DMS114 treated with DMSO at 0.1 percent for 48 hours (cell line): ENCODE measurements around the gene TOMM34.

ENCODE experiments used
- DNase-seq: peaks from one replicate; lab custom pipeline; 2025; ENCODE audit not compliant: unreplicated experiment; lab: John Stamatoyannopoulos, UW

The TOMM34 gene

DNA sequence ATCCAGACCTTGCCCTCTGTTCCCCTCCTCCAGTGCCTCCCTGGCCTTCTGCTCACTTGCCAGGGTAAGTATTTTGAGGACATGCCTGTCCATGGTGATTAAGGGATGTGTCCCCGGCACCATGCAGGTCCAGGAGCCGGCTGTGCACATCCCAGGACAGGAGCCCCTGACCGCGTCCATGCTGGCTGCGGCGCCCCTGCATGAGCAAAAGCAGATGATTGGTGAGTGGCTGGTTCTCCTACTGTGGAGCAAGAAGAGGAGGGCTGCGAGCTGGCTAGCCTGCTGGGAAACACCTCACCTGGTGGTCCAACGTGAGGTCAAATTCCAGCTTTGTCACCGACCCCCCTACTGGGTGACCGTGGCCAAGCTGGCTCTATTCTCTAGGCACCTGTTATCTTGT, 23.7 kb downstream of the TOMM34 start:
- DNase-seq: no peak

DNA sequence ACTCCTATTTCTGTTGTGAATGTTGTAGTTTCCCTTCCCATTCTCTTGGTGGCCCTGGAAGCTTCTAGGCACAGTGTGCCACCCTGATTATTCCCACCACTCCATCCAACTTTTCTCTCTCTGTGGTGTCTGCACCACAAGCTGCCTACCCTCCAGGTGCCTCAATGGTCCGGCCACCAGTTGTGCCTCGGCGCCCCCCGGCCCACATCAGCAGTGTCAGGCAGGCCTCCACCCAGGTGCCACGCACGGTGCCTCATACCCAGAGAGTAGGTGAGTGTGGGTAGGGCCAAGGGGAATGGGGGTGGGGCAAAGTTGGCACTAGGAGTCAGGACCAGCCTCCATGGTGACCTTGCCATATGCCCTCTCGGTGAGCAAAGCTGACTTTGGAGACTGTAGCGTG, 27.3 kb downstream of the TOMM34 start:
- DNase-seq: no peak

DNA sequence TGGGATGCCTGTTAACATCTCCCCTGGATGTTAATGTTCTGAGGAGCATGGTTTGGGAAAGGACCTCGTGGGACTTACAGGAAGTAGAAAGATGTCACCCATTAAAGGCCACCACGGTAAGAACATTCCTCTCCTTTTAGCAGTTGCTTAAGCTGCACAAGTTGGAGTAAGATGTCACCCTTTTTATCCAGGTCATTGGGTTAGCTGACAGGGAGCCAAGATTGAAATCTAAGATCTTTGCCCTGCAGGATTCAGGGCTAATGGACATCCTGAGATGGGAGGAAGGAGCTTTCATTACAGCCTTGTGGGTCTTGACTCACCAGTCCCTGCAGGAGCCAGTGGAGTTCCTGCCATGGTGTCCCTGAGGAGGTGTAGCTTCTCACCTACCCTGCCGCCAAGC, 28.3 kb downstream of the TOMM34 start:
- no peak for DNase-seq

DNA sequence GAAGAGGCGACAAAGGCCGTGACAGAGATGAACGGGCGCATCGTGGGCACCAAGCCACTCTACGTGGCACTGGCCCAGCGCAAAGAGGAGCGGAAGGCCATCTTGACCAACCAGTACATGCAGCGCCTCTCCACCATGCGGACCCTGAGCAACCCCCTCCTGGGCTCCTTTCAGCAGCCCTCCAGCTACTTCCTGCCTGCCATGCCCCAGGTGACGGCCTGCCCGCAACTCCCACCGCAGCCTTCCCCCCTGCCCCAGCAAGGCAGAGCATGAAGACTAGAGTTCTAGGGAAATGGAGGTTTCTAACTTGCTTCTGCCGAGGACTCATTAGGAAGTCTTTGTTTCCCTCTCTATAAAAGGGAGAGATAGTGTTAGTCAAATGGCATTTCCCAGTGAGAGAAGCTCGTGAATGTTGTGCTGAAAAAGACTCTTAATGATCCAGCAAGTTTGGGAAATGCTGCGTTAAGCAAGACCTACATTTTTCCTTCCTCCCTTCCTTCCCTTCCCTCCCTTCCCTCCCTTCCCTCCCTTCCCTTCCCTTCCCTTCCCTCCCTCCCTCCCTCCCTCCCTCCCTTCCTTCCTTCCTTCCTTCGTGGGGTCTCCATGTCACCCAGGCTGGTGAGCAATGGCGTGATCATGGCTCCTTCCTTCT, 29.6 kb downstream of the TOMM34 start:
- no peak for DNase-seq

DNA sequence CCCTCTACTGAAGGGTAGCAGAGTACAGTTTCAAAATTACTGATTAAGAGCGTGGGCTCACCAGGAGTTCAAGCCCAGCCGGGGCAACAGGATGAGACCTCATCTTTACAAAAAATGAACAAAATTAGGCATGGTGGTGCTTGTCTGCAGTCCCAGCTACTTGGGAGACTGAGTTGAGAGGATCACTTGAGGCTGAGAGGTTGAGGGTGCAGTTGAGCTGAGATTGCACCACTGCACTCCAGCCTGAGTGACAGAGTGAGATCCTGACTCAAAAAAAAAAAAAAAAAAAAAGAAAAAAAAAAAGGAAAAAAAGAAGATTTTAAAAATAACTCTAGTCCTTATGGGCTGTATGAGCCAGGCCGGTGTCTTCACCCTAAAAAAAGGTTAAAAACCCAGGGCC, 31.6 kb downstream of the TOMM34 start:
- DNase-seq: no peak

DNA sequence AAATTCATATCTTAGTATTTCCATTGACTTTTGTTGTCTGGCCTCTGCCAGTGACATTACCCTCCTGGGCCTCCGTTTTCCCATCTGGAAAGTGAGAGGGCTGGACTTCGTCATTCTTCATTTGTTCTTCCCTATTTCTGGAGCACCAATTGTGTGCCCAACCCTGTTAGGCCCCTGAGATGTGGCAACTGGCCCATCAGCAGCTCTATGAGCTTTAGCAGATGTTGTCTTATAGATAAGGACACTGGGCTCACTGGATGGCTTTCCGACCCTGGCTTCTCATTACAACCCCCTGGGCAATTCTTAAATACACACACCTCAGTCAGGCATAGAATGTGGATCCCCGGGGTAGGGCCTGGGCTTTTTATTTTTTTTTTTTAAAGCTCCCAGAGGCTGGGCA, 35.7 kb downstream of the TOMM34 start:
- no peak for DNase-seq

DNA sequence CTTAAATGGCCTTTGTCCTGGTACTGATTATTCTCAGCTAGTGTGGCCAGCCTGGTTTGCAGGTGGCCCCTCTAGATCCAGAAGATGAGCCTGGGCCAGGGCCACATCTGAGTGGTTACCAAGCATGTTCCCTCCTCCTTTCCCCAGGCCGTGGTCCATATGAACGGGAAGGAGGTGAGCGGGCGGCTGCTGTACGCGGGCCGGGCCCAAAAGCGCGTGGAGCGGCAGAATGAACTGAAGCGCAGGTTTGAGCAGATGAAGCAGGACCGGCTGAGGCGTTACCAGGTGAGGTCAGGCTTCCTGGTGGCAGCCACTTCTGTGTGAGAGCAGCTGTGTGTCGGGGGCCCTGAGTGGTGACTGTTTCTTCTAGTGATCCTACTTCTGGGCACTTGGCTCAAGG, 38.8 kb downstream of the TOMM34 start:
- no peak for DNase-seq

DNA sequence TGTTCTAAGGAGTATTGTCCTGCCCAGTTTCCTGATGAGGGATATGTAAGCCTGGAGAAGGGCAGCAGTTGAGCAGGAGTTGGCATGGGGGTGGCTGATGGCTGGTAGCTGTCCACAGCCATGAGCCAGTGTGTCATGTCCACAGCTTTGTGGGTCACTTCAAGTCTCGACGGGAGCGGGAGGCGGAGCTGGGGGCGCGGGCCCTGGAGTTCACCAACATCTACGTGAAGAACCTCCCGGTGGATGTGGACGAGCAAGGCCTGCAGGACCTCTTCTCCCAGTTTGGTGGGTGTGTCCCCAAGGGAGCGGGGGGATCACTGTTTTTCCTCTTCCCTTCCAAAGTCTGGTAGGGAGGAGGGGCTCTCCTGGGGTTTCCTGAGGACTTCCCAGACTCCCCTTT, 41.4 kb downstream of the TOMM34 start:
- no peak for DNase-seq

DNA sequence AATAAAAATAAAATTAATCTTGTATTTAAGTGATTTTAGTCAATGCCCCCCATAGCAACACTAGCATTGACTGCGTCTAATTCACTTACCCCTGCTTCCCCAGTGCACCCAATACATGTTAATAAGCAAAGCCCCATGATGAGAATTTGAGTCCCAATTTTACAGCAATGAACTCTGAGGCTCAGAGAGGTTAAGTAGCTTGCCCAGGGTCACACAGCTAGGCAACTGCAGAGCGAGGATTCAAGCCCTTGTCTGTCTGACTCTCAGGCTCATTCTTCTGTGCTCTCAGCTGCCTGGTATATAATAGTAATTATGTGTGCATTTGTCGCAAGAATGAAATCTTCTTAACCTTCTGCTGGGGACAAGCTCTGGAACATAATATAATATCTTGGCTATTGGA, 41.9 kb downstream of the TOMM34 start:
- no peak for DNase-seq

DNA sequence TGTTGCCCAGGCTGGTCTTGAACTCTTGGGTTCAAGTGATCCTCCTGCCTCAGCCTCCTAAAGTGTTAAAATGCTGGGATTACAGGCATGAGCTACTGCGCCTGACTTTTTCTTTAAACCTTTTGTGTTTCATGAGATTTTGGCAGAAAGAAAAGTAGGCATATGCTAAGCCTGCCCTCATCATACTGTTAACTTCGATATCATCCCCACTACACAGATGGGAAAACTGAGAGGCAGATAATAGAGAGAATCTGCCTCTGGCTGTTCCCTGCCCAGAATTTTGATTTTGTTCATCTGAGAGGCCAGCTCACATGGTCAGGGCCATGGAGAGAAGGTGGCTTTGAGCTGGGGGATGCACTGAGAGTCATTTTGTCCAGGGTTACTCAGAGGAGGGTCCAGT, 42.8 kb downstream of the TOMM34 start:
- DNase-seq: no peak

DNA sequence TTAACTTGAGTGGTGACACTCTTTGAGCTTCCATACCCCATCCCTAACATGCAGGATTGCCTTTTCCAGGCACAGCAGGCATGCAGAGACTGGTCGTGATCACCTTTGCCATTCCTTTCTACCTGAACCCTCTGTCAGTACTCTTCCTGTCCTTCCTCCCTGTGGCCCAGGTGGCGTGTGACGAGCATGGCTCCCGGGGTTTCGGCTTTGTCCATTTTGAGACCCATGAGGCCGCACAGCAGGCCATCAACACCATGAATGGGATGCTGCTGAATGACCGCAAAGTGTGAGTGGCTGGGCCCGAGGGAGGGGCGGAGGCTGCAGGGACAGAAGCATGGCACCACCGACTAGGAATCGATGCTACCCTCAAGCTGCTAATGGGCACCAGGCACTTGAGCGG, 43.6 kb downstream of the TOMM34 start:
- DNase-seq: no peak

DNA sequence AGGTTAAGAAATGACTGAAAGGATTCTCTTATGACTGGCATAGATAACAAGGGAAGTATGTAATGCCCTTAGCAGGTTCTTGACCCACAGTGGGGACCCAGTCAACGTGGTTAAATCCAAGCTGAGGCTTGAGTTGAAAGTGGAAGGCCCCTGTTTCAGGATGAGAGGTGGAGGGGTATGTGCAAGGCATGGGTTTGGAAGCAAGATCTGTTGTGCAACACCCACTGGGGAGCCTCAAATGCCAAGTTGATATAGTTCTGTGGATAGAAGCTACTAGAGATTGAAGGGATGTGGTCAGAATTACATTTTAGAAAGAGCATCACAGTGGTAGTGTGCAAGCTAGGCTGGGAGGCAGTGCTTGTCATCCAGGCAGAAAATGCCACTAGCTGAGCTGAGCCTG, 45.3 kb downstream of the TOMM34 start:
- DNase-seq: no peak

DNA sequence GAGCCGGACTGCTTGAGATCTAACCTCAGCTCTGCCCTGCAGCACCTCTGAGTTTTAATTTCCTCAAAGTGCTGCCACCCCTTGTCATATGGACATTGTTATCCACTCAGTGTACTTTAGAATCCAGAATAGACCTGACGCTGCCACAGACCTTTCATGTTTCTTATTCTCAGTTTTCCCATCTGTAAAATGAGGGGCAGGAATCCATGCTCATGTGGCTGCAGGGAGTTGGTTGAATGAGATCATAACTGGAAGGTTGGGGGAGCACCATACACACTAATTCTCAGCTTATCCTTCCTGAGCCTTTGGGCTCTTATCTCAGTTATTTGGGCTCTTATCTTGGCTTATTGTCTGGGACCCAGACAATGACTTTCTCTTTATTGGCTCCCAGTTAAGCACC, 48.0 kb downstream of the TOMM34 start:
- no peak for DNase-seq

DNA sequence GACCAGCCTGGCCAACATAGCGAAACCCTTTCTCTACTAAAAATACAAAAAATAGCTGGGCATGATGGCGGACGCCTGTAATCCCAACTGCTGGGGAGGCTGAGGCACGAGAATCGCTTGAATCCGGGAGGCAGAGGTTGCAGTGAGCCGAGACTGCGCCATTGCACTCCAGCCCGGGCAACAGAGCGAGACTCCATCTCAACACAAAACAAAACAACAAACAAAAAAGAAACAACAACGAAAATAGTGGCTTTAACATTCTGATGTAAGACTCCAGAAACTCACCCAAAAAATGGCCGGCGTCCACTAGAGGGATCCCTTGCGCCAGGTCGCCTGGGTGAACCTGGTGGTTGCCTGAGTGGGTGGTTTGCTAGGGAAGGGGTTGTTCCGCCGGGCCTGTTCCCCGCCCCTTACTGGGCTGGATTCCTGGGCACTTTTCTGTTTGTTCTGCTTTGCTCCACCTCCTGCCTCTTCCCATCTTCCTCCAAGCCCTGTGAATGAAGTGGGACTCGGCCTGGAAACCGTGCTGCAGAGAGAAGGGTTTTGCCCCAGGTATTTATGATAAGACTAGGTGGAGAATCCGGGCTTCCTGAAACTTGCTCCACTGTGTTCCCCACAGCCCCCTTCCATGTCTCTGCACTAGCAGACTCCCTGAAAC, 48.8 kb downstream of the TOMM34 start:
- peak; percentile 6 for DNase-seq

DNA sequence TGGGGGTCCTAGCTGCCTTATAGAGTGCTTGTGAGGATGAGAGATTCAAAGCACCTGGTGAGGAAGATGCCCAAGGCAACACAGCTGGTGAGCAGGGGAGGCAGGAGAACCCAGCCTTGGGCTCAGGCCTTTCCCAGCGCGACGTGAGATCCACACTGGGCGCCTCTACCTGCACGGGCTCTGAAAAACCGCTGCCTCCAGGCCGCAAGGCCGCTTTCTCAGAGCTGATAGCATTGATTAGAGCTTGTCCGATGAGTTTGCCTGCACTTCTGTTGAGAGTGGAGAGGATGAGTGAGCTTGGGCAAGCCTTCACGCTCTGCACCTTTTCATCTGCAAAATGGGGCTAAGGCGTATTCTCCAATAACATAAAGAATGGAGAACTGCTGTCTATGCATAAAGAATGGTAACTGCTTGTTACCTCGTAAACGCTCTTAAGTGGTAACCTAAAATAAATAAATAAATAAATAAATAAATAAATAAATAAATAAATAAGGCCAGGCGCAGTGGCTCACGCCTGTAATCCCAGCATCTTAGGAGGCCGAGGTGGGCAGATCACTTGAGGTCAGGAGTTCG, 49.4 kb downstream of the TOMM34 start:
- no peak for DNase-seq

DNA sequence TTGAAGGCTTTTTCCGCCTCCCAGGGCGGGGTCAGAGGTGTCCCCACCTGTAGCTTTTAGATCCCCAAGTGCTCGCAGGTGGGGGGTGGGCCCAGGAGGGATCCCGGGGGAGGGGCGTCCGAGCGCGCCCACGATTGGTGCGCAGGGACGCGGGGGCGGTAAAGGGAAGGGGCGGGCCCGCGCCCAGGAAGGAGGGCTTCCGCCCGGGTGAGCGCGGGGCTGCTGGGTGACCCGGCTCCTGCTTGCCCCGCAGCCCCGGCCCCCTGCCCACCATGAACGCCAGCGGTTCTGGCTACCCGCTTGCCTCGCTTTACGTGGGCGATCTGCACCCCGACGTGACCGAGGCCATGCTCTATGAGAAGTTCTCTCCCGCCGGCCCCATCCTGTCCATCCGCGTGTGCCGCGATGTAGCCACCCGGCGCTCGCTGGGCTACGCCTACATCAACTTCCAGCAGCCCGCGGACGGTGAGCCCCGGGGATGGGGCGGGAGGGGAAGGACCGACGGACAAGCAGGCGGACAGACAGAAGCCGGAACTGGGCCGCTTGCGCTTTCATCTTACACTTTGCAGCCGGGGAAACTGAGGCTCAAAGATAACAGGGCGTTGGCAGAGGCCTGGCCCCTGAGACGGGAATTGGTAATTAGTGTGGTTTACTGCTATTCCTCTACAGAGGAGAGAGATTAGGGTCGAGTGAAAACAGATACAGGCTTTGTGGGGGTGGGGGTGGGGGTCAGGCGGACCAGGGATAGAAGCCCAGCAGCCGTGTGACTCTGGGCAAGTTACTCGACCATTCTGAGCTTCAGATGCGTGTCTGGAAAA, 50.1 kb downstream of the TOMM34 start, which contains the start of gene PABPC1L:
PABPC1L (plus strand) TSS at position 189 of the 818 bp plus-strand sequence; CDS start at position 273, 84 bp downstream.
- DNase-seq: peak; percentile 15

DNA sequence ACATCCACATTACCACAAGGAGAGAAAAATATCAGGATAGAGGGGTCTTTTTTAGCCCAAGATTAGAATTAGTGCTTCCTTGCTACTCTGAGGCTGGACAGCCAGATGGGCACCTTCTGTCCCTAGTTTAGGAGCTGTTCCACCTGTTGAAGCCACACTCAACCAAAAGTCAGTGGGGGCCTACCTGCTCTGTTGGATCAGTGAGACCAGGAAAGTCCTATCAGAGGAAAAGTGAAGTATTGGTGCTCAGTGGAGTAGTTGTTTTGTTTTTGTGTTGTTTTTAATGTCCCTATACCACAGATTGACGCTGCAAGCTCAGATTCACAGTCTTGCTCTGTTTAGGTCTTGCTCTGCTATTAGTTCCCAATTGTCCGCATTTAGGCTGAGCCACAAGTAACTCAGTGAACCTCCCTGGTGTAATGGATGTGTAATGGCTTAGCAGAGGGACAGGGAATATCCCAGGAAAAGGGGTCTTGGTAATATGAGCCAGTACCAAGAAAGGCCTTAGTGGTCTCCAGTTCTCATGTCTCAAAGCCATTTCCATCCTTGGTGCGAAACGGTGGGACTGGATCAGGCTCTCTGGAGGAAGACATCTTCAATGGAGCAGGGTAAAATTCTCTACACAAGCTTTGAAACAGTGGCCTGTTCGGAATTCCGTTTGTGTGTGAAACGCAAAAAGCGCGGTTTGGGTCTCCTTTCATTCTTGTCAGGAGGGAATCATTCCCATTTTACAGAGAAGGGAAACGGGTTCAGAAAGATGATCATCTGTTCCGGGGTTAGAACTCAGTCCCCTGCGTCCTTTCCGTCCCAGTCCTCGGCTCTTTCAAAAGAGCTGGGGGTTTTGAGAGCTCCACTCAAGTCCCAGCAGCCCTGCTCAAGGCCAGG, 51.0 kb downstream of the TOMM34 start:
- no peak for DNase-seq

DNA sequence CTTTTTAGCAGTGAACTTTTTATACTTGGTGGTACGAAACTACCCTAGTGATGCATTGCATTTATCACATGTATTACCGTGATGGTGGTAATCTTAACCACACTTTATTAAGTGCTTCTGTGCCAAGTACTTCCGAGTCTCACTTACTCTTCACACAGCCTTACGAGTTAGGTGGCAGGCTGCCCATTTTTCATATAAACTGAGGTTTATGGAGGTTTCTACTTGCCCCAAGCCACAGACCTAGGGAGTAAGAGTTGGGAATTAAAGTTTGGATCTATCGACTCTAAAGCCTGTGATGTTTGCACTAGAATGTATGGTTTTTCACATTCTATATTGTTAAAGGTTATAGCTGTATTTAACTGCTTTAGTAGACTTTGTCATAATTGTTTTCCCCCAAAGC, 55.8 kb downstream of the TOMM34 start:
- DNase-seq: no peak

DNA sequence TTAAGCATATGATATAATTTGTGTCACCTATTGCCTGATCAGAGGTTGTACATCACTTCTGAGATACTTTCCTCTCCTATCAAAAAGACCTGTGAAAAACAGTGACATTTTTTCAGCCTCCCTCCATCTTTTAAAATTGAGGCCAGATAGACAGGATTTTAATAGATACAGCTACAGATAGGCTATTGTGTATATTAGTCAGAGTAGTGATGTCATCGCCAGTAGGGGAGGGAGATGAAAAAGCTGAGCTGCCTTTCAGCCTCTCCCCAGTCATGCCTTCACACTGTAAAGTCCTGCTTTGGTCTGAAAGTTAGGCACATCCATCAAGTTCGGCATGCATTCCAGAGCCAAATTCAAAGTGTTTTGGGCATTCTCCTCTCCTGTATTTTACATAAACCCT, 58.2 kb downstream of the TOMM34 start:
- DNase-seq: no peak

DNA sequence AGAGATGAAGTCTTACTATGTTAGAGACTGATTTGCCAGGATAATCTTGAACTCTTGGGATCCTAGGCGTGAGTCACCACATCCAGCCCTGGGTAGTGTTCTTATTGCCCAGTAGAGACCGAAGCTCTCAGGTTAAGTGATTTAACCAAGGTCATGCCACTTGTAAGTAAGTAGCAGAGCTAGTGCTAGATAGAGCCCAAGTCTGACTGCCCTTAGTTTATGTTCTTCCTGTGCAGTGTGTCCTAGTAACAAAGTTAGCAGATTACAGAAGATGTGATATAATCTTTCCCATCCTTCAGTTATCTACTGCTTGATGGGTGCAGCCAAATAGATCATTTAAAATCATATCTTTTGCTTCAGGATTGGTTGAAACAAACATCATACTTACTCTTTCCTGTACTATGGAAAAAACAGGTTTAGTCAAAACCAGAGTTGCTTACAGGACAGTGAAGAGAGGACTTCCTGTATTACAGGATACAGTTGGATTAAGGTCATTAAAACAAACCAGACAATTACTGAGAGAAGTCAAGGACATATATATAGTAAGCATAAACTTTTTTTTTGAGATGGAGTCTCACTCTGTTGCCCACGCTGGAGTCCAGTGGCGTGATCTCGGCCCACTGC, 59.9 kb downstream of the TOMM34 start:
- DNase-seq: no peak
